WTC11 (cell line): ENCODE results near the gene PDZD2. TPM values are rescaled to one million over a fixed set of nuclear protein-coding genes. Genes with fewer than 3 reads are reported as not detected.

Source experiments
- ATAC-seq: fragments of 200-7000 bp; cut with Tn5 transposase; 2 replicates; pipeline ENCODE4 v1.10.0; 2021; ENCODE audit warnings: mild to moderate bottlenecking, moderate library complexity
- CTCF ChIA-PET: fragments of 300-600 bp; sonication (Branson Sonifier 250); formaldehyde crosslinking; loops from one replicate; lab custom pipeline; 2021; ENCODE audit warnings: antibody characterized with exemption; lab: Charles Lee
- POLR2A ChIA-PET: fragments of 350-600 bp; sonication (Branson Sonifier 250); formaldehyde crosslinking; loops from one replicate; lab custom pipeline; 2021; ENCODE audit warnings: antibody characterized with exemption; lab: Charles Lee
- DNase-seq: peaks from one replicate; pipeline ENCODE4 v3.0.0; 2021; ENCODE audit warnings: low spot score
- H3K27ac Mint-ChIP-seq: 2 replicates; pipeline ENCODE4 v1.8.0; 2021; ENCODE audit warnings: mixed read lengths
- H3K27me3 Mint-ChIP-seq: 2 replicates; pipeline ENCODE4 v1.8.0; 2021; ENCODE audit warnings: low read depth, mild to moderate bottlenecking, moderate library complexity, mixed read lengths
- H3K36me3 Mint-ChIP-seq: 2 replicates; pipeline ENCODE4 v1.8.0; 2021; ENCODE audit warnings: mixed read lengths
- H3K4me1 Mint-ChIP-seq: 2 replicates; pipeline ENCODE4 v1.8.0; 2022; ENCODE audit warnings: mixed read lengths
- H3K4me3 Mint-ChIP-seq: 2 replicates; pipeline ENCODE4 v1.8.0; 2021; ENCODE audit warnings: mild to moderate bottlenecking, moderate library complexity, mixed read lengths
- H3K9me3 Mint-ChIP-seq: 2 replicates; pipeline ENCODE4 v1.8.0; 2021; ENCODE audit warnings: mixed read lengths
- ARID4B ChIP-seq: sonication (generic); formaldehyde crosslinking; IDR thresholded peaks from 2 replicates; pipeline ENCODE4 v1.8.0; 2023; ENCODE audit warnings: missing genetic modification reagents, mild to moderate bottlenecking, borderline replicate concordance
- ATF1 ChIP-seq: sonication (generic); formaldehyde crosslinking; IDR thresholded peaks from 2 replicates; pipeline ENCODE4 v1.8.1; 2023; ENCODE audit warnings: mild to moderate bottlenecking, moderate library complexity, missing genetic modification reagents
- CBFB ChIP-seq: sonication (generic); formaldehyde crosslinking; IDR thresholded peaks from 2 replicates; pipeline ENCODE4 v1.8.1; 2022; ENCODE audit warnings: mild to moderate bottlenecking, low read depth, missing genetic modification reagents
- CREB1 ChIP-seq: sonication (generic); formaldehyde crosslinking; IDR thresholded peaks from 2 replicates; pipeline ENCODE4 v1.8.0; 2023; ENCODE audit warnings: mild to moderate bottlenecking, missing genetic modification reagents
- EMX1 ChIP-seq: fragments of 250-450 bp; sonication (Bioruptor Pico); IDR thresholded peaks from 2 replicates; pipeline ENCODE4 v1.8.0; 2021; ENCODE audit warnings: mild to moderate bottlenecking
- HMGA2 ChIP-seq: fragments of 250-450 bp; sonication (Bioruptor Pico); IDR thresholded peaks from 2 replicates; pipeline ENCODE4 v1.4.0; 2021; ENCODE audit warnings: mild to moderate bottlenecking, moderate library complexity
- IRF2 ChIP-seq: sonication (generic); formaldehyde crosslinking; IDR thresholded peaks from 2 replicates; pipeline ENCODE4 v1.8.0; 2022; ENCODE audit warnings: low read depth, missing genetic modification reagents, borderline replicate concordance
- JAZF1 ChIP-seq: fragments of 250-450 bp; sonication (Bioruptor Pico); IDR thresholded peaks from 2 replicates; pipeline ENCODE4 v1.9.0; 2021; ENCODE audit warnings: moderate library complexity, mild to moderate bottlenecking, inconsistent platforms
- JUN ChIP-seq: sonication (generic); formaldehyde crosslinking; IDR thresholded peaks from 2 replicates; pipeline ENCODE4 v1.8.0; 2023; ENCODE audit warnings: mild to moderate bottlenecking, missing genetic modification reagents
- MXD4 ChIP-seq: fragments of 250-450 bp; sonication (Bioruptor Pico); IDR thresholded peaks from 2 replicates; pipeline ENCODE4 v1.8.0; 2021; ENCODE audit warnings: mild to moderate bottlenecking, moderate library complexity, borderline replicate concordance
- NFATC4 ChIP-seq: fragments of 250-450 bp; sonication (Bioruptor Pico); IDR thresholded peaks from 2 replicates; pipeline ENCODE4 v1.9.0; 2021; ENCODE audit warnings: mild to moderate bottlenecking
- NFE2L1 ChIP-seq: sonication (generic); formaldehyde crosslinking; IDR thresholded peaks from 2 replicates; pipeline ENCODE4 v1.8.1; 2023; ENCODE audit warnings: missing genetic modification reagents
- PREB ChIP-seq: sonication (generic); formaldehyde crosslinking; IDR thresholded peaks from 2 replicates; pipeline ENCODE4 v1.8.1; 2022; ENCODE audit warnings: mild to moderate bottlenecking, missing genetic modification reagents, moderate library complexity, borderline replicate concordance
- PRRX2 ChIP-seq: fragments of 250-450 bp; sonication (Bioruptor Pico); IDR thresholded peaks from 2 replicates; pipeline ENCODE4 v1.8.0; 2021; ENCODE audit warnings: mild to moderate bottlenecking
- RORB ChIP-seq: fragments of 250-450 bp; sonication (Bioruptor Pico); IDR thresholded peaks from 2 replicates; pipeline ENCODE4 v1.9.0; 2021; ENCODE audit warnings: mild to moderate bottlenecking
- TEAD4 ChIP-seq: sonication (generic); formaldehyde crosslinking; IDR thresholded peaks from 2 replicates; pipeline ENCODE4 v1.8.0; 2022; ENCODE audit warnings: mild to moderate bottlenecking, missing genetic modification reagents
- ZNF138 ChIP-seq: sonication (generic); formaldehyde crosslinking; conservative IDR thresholded peaks from 2 replicates; pipeline ENCODE4 v1.8.1; 2022; ENCODE audit warnings: mild to moderate bottlenecking, moderate library complexity, missing genetic modification reagents
- ZNF416 ChIP-seq: fragments of 250-450 bp; sonication (Bioruptor Pico); IDR thresholded peaks from 2 replicates; pipeline ENCODE4 v1.9.0; 2021; ENCODE audit warnings: mild to moderate bottlenecking, inconsistent platforms
- total RNA-seq: library from RNA; stranded (reverse); gene quantifications from 3 replicates; pipeline ENCODE4 v1.2.3, GENCODE V29; 2021
- TF ChIP-seq, protein P1 (sequence below): fragments of 250-450 bp; sonication (Bioruptor Pico); IDR thresholded peaks from 2 replicates; pipeline ENCODE4 v1.9.0; 2021; ENCODE audit warnings: mild to moderate bottlenecking
- TF ChIP-seq, protein P2 (sequence below): sonication (generic); formaldehyde crosslinking; IDR thresholded peaks from 2 replicates; pipeline ENCODE4 v1.8.0; 2023; ENCODE audit warnings: missing genetic modification reagents
- TF ChIP-seq, protein P3 (sequence below): sonication (generic); formaldehyde crosslinking; IDR thresholded peaks from 2 replicates; pipeline ENCODE4 v1.8.1; 2022; ENCODE audit warnings: low read depth, mild to moderate bottlenecking, moderate library complexity, missing genetic modification reagents, borderline replicate concordance

Gene PDZD2
- total RNA-seq, 1 experiment from 2014 or later, result 11.4 TPM

DNA sequence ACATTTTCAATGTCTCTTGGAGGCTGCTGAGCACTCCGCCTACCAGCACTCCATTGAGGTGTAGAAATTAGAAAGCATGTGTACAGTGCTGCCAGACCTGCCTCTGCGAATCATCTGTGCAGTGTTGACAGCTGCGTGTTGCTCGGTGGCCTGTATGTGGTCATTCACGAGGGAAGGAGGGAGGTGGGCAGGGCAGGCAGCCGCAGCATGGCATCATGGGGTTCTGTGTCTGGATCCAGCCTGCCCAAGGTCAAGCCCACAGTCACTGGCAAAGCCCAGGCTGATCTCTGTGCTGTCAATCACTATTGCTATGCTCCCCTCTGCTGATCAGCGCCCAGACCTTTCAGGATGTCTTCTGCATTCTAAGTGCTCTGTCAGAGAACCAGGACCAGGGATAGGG is 8.0 kb upstream of the PDZD2 start (continued):
- TF ChIP-seq, protein P1, sequence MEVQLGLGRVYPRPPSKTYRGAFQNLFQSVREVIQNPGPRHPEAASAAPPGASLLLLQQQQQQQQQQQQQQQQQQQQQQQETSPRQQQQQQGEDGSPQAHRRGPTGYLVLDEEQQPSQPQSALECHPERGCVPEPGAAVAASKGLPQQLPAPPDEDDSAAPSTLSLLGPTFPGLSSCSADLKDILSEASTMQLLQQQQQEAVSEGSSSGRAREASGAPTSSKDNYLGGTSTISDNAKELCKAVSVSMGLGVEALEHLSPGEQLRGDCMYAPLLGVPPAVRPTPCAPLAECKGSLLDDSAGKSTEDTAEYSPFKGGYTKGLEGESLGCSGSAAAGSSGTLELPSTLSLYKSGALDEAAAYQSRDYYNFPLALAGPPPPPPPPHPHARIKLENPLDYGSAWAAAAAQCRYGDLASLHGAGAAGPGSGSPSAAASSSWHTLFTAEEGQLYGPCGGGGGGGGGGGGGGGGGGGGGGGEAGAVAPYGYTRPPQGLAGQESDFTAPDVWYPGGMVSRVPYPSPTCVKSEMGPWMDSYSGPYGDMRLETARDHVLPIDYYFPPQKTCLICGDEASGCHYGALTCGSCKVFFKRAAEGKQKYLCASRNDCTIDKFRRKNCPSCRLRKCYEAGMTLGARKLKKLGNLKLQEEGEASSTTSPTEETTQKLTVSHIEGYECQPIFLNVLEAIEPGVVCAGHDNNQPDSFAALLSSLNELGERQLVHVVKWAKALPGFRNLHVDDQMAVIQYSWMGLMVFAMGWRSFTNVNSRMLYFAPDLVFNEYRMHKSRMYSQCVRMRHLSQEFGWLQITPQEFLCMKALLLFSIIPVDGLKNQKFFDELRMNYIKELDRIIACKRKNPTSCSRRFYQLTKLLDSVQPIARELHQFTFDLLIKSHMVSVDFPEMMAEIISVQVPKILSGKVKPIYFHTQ (CRISPR knock-in tag), result no peak
- no peak for TF ChIP-seq CREB1 (CRISPR knock-in tag)

- no peak for DNase-seq
- H3K36me3 Mint-ChIP-seq, result no peaks in the 10 kb centered on the region
- H3K27me3 Mint-ChIP-seq, result no peaks in the 10 kb centered on the region
- no peak for ATAC-seq
- no peak overlapping the region for H3K27ac Mint-ChIP-seq
- H3K9me3 Mint-ChIP-seq, result no peaks in the 10 kb centered on the region
- H3K4me3 Mint-ChIP-seq, result no peak overlapping the region
- POLR2A ChIA-PET, result no interaction called here
- H3K4me1 Mint-ChIP-seq, result peaks cover 15% of the 10 kb centered on the region
- CTCF ChIA-PET, result interaction anchor here (1.2 kb wide), 1 partner anchor 177 kb away, joined by 3 read pairs; no protein-coding TSS in a partner anchor
- TF ChIP-seq EMX1 (CRISPR knock-in tag), result no peak
- TF ChIP-seq PREB (CRISPR knock-in tag), result no peak
- no peak for TF ChIP-seq NFATC4 (CRISPR knock-in tag)
- TF ChIP-seq NFE2L1 (CRISPR knock-in tag), result no peak
- TF ChIP-seq, protein P2, sequence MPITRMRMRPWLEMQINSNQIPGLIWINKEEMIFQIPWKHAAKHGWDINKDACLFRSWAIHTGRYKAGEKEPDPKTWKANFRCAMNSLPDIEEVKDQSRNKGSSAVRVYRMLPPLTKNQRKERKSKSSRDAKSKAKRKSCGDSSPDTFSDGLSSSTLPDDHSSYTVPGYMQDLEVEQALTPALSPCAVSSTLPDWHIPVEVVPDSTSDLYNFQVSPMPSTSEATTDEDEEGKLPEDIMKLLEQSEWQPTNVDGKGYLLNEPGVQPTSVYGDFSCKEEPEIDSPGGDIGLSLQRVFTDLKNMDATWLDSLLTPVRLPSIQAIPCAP (CRISPR knock-in tag), result no peak
- no peak for TF ChIP-seq ARID4B
- TF ChIP-seq JUN, result no peak
- TF ChIP-seq ZNF138 (CRISPR knock-in tag), result no peak
- TF ChIP-seq, protein P3, sequence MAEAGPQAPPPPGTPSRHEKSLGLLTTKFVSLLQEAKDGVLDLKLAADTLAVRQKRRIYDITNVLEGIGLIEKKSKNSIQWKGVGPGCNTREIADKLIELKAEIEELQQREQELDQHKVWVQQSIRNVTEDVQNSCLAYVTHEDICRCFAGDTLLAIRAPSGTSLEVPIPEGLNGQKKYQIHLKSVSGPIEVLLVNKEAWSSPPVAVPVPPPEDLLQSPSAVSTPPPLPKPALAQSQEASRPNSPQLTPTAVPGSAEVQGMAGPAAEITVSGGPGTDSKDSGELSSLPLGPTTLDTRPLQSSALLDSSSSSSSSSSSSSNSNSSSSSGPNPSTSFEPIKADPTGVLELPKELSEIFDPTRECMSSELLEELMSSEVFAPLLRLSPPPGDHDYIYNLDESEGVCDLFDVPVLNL, result no peak
- TF ChIP-seq TEAD4, result no peak
- no peak for TF ChIP-seq ZNF416 (CRISPR knock-in tag)
- no peak for TF ChIP-seq PRRX2 (CRISPR knock-in tag)
These were observed 6.5 kb upstream of the PDZD2 start for GRCh38 chr5:31632460-31632859.

DNA sequence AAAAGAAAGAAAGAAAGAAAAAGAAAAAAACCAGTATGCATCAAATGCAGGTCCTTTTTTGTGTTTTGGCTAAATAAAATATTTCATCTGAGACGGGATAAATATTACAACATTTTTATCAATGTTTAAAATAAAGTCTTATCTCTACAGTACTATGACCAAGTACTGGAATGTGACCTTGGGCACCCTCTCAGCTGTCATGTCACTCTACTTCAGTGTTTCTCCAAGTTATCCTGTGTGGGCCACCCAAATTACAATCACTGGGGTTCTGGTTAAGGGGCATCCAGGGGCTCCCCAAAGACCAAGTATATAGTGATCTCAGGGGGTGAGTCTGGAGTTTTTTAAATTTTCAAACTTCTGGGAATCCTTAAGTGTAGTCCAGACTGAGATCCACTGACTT is 3.5 kb upstream of the PDZD2 start:
- Mint-ChIP-seq H3K4me3 (no peak overlapping the region), H3K9me3 (no peaks in the 10 kb centered on the region), H3K36me3 (no peaks in the 10 kb centered on the region), H3K27me3 (no peaks in the 10 kb centered on the region), H3K4me1 (peaks cover 32% of the 10 kb centered on the region), H3K27ac (no peak overlapping the region)
- TF ChIP-seq IRF2 (CRISPR knock-in tag) (no peak), RORB (no peak), CBFB (CRISPR knock-in tag) (no peak), HMGA2 (CRISPR knock-in tag) (no peak), JAZF1 (CRISPR knock-in tag) (no peak), MXD4 (CRISPR knock-in tag) (no peak), ATF1 (CRISPR knock-in tag) (no peak)
- TF ChIP-seq, protein P1 (CRISPR knock-in tag), result no peak
- POLR2A ChIA-PET, result no interaction called here
- CTCF ChIA-PET, result interaction anchor here (5.1 kb wide), 1 partner anchor 174 kb away, joined by 36 read pairs; no protein-coding TSS in a partner anchor
- no peak for ATAC-seq
- DNase-seq, result no peak
